ENCODE data around the gene C6orf47. TPM values are rescaled to one million over a fixed set of nuclear protein-coding genes. Genes with fewer than 3 reads are reported as not detected.

Gene C6orf47
- total and polyA plus RNA-seq, 10 of the 15 experiments (the other 5 are each of a cell fraction or from before 2014, with no cell fraction given): 0.16 to 20.4 (median 17.3) TPM; not detected in 1

GRCh38 chr6:31652925-31653724, 7.5 kb downstream of the C6orf47 start (continued):
- 0 out of 2 replicates have a peak, but pooled peaks have one; percentile 4 for TF ChIP-seq NFYB (IDR thresholded peaks at IDR 0.05; ENCODE audit: insufficient read depth, low read depth, low read length)
- no peak for TF ChIP-seq CEBPZ (IDR thresholded peaks at IDR 0.05; ENCODE audit: low read depth, low read length)
- TF ChIP-seq SIN3A (IDR thresholded peaks at IDR 0.05; ENCODE audit: low read depth, low read length): no peak; the same call in 1 of the 2 replicates
- no peak for TF ChIP-seq ZNF274 (IDR thresholded peaks at IDR 0.05; ENCODE audit: insufficient read depth, insufficient read length)
- TF ChIP-seq JUNB (IDR thresholded peaks at IDR 0.05): no peak
- peak; percentile 26 for TF ChIP-seq DPF2 (IDR thresholded peaks at IDR 0.05)
- TF ChIP-seq, protein P1, sequence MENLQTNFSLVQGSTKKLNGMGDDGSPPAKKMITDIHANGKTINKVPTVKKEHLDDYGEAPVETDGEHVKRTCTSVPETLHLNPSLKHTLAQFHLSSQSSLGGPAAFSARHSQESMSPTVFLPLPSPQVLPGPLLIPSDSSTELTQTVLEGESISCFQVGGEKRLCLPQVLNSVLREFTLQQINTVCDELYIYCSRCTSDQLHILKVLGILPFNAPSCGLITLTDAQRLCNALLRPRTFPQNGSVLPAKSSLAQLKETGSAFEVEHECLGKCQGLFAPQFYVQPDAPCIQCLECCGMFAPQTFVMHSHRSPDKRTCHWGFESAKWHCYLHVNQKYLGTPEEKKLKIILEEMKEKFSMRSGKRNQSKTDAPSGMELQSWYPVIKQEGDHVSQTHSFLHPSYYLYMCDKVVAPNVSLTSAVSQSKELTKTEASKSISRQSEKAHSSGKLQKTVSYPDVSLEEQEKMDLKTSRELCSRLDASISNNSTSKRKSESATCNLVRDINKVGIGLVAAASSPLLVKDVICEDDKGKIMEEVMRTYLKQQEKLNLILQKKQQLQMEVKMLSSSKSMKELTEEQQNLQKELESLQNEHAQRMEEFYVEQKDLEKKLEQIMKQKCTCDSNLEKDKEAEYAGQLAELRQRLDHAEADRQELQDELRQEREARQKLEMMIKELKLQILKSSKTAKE (IDR thresholded peaks at IDR 0.05; ENCODE audit: low read depth, poor library complexity, severe bottlenecking): no peak
- no peak for TF ChIP-seq SUPT20H (IDR thresholded peaks at IDR 0.05; ENCODE audit: borderline replicate concordance, control insufficient read depth, low read depth, low read length)
- no peak for TF ChIP-seq POLR2A (IDR thresholded peaks at IDR 0.05; ENCODE audit: low read depth, low read length)
- no peak for TF ChIP-seq MYC (IDR thresholded peaks at IDR 0.05; ENCODE audit: insufficient read depth, insufficient read length, insufficient replicate concordance, low read length, severe bottlenecking)
- TF ChIP-seq ATF3 (IDR thresholded peaks at IDR 0.05; ENCODE audit: borderline replicate concordance, extremely low read depth, low read depth, low read length): no peak
- TF ChIP-seq ZBTB4 (CRISPR knock-in tag; IDR thresholded peaks at IDR 0.05): no peak
- no peak for TF ChIP-seq SREBF1 (IDR thresholded peaks at IDR 0.05; ENCODE audit: low read length)
- TF ChIP-seq ZBTB11 (CRISPR knock-in tag; IDR thresholded peaks at IDR 0.05): no peak
- no peak for TF ChIP-seq TBL1XR1 (IDR thresholded peaks at IDR 0.05; ENCODE audit: low read depth, low read length)
- peak; percentile 39; the same call in 1 of the 2 replicates for TF ChIP-seq TCF7 (IDR thresholded peaks at IDR 0.05; ENCODE audit: borderline replicate concordance)
